Stimulated activated naive CD4-positive, alpha-beta T cell (primary cell): ENCODE results near the gene FHIT.
"Not testable (repeated sequence)": the region's sequence is repeated elsewhere in the genome, so short reads cannot be mapped to it uniquely, and the experiment has no call there.

Experiments used
- DNase-seq, 6 experiments: peaks; one replicate each; lab custom pipeline; 2025; lab: John Stamatoyannopoulos, UW

Gene FHIT

DNA sequence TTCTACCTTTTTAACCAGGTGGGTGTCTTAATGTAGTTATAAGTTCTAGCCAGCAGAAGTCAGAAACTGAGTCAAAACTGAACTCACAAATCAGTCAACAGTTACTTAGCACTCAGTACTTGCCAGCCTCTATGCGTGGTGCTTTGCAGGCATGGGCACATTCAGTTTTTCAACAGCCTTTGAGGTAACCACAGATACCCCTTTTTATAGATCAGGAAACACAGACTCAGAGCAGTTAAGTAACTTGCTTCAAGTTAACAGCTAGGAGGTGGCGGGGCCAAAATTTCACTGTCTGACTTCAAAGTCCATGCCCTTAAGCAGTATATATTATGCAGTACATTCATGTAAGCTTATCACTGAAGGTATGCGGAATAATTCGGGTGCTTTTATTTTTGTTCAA lies 139.4 kb downstream of the FHIT start:
- no peak for DNase-seq

DNA sequence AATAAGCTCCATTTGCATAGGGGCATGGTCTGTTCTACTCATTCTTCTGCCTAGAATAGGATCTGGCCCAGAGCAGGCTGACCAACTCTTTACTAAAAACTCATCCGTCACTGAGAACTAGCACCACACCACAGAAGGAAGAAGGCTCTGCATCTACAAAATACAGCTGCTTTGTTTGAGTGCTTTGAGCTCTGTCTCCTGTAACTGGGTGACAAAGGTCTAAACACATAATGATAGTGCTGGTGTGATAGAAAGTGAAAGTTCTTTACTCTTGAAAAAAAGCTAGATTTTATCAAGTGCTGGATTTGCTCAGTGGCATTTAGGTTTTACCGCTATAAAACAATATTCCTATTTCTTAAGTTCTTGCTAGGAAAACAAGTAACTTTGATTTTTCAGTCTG lies 140.7 kb downstream of the FHIT start:
- peak in 1 of 6 experiments; percentile 1 for DNase-seq

DNA sequence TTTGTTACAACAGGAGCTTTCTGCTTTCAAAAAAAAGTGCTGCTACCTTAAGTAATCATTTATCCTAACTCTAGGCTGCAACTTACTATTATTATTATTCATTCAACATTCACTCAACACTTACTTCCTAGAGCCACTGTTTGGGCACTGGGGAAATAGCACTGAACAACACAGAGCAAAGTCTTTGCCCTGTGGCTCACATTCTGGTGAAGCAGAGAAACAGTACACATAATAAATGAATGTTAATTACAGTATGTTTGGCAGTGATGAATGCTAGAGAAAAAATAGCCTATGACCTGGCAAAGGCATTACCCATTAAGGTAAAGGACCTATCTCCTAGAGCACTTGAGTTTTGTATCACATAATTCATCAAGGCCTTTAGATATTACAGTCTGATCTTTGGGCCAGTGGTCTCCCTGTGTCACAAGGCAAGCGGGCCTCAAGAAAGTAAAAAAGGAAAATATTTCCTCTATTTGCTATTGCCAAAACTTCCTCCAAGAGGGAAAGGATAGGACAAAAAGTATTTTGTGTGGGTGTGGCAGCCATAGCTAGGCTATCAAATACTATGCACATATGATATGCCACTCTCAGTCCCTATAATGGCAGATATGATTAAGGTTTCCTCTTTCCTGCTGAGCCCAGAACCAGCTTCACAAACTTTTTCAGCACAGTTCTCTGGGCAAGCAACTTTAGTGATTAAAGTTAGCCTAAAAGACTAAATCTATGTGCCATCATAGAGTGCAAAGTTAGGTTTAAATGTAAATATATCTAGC lies 142.8 kb downstream of the FHIT start:
- no peak for DNase-seq

DNA sequence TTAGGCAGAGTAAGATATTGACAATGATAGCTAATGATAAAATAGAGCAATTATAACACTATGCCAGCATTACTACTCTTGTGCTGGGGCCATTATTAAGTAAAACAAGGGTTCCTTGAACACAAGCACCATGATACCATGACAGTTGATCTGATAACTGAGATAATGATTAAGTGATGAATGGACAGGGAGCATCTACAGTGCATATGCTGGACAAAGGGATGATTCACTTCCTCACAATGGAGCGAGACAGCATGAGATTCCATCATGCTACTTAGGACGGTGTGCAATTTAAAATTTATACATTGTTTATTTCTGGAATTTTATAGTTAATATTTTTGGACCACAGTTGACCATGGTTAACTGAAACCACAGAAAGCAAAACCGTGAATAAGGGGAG lies 156.6 kb downstream of the FHIT start:
- no peak for DNase-seq

DNA sequence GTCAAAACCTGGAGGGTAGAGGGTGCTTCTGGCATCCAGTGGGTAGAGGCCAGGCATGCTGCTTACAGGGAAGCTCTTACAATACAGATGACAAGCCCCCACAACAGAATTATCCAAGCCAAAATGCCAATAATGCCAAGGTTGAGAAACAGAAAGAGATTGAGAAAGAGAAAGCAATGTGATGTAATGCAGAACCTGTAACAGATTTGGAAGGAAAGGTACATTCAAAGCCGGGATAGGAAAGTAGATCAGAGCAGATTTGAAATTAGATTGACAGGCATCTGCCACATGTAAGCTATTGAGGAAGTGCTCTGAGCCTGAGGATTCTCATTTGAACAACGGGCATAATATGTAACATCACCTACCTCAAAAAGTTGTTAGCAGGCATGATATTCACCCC lies 157.9 kb downstream of the FHIT start:
- no peak for DNase-seq

DNA sequence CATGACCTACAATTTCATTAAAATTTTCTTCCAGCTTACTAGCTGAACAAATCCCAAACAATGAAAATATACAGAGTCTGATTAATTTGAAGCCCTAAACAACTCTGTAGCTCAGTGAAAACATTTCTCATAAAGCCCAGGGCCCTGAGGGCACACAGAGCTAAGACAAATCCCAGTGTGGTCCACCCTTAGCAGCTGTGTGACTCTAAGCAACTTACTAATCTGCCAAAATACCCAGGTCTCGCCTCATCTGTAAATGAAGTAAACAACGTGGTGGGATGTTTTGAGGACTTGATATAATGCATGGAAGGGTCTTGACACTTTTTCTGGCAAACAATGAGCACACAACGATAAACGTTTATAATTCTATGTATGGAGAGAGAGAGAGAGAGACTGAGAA lies 158.4 kb downstream of the FHIT start:
- DNase-seq: no peak

DNA sequence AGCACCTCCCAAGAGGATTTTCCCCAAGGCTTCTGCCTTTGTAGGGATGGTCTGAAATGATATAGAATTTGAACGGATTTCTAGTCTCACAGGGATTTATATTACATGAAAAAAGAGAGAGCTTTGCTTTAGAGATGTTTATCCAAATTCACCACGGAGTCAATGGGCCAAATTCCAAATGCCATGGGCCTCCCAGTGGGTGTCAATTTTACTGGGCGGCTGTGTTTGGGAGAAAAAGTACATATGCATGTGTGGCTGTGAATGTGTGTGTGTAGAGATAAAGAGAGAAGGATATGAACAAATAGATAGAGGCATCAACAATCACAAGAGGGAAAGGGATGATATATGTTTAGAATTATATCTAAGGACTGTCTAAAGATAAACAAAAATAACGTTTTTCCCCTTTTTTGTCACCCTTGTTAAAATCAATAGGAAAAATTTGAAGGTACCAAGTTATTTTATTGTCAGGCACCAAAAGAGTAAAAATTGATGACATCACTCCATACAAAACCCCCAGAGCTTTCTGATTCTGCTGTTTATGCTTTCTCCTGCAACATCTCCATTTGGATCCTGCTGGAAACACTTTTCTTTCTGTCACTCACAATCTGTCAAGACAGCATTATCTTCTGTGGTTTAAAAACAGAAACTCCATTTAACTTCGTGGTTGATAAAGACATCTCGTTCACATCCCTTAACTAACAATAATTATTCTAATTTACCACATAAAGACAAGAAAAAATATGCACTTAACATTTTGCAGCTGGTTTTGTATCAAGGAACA lies 160.7 kb downstream of the FHIT start:
- DNase-seq: no peak

DNA sequence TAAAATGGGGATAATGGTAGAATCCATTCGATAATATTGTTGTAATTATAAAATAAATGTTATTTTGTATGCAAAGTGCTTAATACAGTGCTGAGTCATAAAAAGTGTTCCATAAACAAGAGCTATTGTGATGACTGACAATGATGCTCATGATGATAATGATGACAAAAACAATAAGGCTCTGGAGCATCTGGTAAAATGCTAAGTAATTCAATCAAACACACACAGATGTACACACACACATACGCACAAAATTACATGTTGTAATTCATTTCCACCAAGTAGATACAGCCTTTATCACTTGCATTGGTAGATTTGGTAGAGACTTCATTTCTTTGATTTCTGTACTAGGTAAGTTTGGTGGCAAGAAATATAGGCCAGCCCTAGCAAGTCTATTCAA lies 163.8 kb downstream of the FHIT start:
- no peak for DNase-seq

DNA sequence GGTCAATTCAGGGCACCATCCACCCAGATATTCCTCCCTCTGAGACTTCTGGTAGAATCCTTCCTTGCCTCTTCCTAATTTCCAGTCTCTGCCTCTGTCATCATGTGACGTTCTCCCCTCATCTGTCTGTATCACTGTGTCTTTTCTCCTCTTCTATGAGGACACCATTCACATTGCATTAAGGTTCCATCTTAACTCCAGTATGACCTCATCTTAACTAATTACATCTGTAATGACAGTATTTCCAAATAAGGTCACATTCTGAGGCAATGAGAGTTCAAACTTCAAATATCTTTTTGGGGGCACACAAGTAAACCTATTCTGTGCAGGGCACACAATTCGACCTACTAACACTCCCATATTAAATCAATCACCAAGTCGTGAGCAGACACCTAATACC lies 169.7 kb downstream of the FHIT start:
- DNase-seq: no peak

DNA sequence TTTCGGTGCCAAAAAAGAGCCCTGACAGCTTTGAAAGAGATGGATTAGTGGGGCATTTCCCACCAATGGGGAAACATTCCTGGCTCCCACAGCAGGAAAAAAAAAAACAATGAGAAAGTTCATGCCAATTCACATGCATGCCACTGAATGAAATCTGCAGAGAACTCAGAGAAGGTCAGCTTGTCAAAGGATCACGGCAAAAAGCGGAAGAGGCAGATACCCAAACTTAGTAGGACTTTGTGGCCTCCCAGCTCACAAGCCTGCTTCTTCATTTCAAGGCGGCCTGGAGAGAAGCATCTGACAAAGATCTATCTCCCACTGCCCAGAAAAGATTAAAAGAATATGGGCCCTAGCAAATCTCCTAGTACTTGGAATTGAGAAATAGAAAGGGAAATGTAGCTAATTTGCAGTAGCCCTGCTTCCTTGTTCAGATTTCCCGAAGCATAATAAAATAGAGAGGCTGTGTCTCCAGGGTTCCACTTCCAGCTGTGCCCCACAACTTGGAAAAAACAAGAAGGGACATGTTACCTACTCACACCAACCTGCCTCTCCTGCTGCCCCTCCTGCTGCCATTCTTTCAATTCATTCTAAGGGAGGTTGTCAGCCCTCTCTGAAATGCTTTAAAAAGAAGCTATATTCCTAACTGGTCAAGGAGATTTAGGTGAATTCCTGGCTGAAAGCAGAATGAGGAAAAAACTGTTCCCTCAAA lies 170.4 kb downstream of the FHIT start:
- DNase-seq: no peak

DNA sequence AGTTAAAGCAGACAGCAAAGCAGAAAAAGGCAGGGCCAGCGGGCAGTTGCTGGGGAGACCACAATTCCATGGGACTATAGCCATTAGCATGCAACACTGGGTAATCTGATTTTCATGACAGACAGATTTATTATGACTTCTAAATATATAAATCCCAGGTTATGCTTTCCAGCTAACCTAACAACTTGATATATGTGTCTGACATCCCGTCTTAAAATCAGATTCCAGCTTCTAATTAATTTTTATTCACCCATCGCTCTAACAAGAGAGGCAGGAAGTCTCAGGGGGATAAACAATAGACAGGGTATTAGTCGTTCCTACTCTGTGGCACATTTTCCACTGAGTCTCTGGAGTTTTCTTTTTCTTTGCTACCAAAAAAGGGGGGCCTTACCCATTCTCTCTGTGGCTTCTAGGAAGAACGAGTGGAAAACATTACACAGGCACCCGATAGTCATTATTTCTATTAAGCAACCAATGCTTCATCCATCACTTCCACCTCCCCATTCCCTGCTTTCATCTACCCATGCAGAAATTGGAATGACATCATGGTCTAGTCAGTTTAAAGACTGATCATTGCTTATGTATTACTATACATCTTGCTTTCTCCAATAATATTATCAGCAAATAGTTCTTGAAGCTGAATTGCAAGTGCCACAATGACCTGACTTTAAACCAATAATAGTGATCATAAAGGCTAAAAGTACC lies 173.1 kb downstream of the FHIT start:
- no peak for DNase-seq

DNA sequence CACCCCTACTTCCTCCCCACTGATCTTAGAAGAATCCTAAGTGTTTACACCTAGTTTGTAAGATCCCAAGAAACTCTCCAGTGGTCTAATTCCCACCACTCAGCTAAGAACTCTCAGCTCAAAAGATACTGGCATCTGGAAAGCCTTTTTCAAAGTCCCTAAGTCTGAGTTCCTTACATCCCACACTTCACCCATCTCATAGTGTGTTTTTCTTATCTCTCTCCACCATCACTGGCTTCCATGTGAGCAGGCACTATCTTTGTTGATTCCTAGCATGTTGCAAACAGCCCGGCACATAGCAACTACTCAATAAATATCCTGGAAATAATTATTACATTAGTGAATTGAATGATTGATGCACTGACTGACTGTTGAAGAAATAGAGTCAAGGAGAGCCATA lies 173.7 kb downstream of the FHIT start:
- no peak for DNase-seq

DNA sequence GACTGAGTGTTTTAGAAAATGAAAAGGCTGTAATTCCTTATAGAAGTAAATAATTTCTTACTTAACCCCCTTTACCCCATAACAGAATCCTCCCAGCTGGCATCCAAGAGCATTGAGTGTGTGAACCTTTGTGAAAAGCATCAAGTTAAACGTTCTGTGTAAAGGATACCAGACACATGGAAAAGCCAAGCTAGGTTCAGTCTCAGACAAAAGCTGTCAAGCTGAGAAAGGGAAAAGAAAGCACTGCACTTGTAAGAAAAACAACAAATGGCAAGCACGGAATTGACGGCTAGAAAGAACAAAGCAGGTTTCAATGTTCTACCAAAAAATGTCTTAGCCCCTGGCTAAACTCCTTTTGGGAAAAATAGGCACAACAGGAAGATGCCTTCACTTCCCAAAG lies 176.5 kb downstream of the FHIT start:
- no peak for DNase-seq

DNA sequence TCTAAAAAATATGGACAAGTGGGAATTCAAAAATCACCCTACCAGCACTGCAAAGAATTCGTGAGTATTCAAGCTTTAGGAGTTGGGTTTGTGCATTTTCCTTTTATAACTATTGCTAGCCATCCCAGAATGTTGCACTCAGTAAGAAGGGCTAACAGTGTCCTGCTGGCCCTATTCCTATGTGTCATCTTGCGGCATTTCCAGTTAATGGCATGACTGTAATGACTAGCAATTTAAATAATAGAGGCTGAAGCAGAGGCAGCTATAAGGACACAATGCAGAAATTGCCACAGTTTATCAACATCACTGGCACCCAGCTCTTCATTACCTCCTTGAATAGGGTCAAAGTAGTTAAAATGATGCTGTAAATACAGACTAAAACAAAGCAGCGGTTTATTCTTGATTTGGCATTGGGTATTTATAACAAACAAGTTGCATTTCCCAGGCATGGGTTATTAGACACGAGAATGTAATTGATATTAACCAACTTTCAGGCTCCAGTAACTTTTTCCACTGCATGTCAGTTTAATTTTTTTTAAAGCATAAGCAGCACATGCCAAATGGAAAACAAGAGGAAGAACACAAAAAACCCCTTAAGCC lies 177.6 kb downstream of the FHIT start:
- no peak for DNase-seq

DNA sequence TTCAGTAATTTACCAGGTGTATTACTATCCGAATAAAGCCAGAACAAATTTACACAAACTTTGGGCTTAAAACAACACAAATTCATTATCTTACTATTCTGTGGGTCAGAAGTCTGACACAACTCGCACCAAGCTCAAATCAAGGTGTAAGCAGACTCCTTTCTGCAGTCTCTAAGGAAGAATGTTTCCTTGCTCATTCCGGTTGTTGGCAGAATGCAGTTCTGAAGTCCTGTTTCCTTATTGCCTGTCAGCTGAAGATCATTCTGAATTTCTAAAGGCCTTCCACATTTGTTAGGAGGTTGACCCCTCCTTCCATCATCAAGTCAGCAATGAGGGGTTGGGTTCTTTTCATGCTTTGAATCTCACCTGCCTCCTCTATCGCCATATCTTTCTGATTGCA lies 183.2 kb downstream of the FHIT start:
- DNase-seq: no peak

DNA sequence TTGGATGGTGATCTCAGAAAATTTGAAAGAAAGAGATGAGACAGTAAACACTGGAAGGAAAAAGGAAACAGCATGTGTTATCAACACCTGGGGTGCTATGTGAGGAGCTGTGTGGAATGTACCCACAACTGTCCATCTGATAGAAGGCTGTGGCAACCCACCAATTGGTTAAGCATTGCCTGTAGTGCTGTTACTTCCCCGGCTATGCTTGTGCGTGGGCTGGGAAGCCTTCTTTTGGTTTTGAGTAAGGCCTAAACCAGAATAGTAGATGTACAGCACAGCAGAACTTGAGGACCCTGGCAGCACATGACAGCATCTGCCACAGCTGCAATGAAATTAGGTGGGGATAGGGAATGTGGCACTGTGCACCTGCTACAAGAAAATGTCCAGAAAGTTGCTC lies 184.5 kb downstream of the FHIT start:
- DNase-seq: no peak

DNA sequence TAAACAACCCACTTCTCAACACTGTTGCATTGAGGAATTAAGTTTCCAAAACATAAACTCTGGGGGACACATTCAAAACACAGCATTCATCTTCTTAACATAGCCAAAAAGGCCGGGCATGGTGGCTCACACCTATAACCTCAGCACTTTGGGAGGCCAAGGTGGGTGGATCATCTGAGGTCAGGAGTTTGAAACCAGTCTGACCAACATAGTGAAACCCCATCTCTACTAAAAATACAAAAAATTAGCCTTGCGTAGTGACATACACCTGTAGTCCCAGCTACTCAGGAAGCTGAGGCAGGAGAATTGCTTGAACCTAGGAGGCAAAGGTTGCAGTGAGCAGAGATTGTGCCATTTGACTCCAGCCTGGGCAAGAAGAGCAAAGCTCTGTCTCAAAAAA lies 185.0 kb downstream of the FHIT start:
- not testable (repeated sequence) for DNase-seq

DNA sequence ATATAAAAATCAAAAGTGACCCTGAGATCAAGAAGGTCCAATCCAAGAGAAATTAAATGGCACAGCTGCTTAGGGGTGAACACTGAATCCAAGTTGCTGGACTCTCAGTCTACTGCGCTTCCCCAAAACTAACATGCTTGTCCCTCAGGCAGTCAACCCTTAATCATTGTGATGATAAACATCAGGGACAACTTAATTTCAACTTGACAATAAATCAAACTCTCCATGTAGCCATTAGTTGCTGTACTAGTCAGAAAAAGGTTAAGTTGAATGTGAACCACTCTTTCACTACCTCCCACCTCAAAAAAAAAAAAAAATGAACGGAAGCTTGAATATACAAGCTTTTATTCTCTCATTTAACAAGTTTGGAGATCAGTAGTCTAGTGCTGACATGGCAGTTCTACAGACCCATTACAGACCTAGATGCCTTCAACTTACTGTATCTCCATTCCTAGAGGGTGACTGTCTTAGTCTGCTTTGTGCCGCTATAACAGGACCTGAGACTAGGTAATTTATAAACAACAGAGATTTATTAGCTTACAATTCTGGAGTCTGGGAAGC lies 185.7 kb downstream of the FHIT start:
- DNase-seq: no peak

DNA sequence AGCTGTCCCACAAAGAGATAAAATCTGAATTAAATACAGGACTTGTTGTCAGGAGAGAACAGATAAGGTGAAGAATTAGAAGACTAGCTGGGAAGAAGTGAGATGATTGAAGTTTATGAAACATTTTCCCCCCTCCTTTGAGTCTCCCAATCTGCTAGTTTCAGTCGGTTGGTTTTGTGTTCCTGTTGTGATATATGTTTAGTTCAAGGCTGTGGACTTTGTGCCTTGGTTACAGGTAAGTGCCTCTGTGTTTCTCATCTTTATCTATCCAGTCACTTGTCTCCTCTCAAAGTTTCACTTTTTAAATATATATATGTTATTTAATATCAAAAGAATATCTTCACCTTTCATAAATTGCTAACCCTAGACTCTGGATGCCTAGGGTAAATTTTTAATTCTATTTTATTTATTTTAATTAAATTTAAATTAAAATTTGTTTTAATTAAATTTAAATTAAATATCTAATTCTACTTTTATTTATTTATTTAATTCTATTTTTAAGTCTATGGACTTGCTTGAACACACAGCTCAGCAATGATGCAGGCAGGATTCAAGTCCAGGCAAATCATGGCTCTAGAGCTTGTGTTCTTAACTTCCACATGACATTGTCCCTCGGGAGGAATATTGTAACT lies 190.0 kb downstream of the FHIT start:
- no peak for DNase-seq

DNA sequence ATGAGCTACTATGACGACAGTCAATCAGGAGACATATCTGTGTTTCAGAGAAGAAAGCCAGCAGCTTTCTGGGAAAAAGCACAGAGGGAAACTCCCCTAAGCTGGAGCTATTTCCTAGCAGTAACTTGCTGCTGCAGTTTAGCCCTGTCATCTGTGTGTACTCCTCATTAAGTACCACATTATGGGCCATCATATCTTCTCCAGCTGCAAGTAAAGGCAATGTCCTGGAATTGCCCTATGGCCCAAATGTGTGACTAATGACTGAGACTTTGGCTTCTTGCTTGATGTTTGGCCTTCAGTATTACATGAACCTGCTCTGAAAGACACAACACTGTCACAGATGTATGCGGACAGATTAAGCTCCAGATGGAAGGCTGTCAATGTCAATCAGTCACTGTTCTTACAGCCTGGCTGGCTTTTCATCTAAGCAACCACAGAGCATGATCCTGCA lies 190.8 kb downstream of the FHIT start:
- DNase-seq: no peak

DNA sequence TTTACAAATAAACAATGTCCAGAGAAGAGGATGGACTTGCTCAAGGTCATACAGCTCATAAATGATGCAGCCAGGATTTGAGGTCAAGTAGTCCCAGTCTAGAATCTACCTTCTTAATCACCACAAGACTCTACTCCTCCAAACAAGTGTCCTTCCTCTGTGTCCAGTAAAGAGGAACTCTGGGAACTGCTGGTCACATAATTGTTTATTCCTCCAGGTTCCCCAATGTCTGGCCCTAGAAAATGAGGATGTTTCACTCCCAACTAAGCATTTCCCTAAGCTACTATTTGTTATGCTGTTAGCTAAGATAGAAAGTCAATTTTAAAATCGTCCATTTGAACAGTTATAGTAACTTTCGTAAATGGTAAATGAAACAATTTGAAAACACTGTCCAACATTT lies 192.4 kb downstream of the FHIT start:
- DNase-seq: no peak
